ENCODE results near the gene ZNRF1.
"Not testable (repeated sequence)": the region's sequence is repeated elsewhere in the genome, so short reads cannot be mapped to it uniquely, and the experiment has no call there.

Gene ZNRF1

GRCh38 chr16:75116081-75116910, 117.5 kb downstream of the ZNRF1 start, which contains the start of gene LDHD:
Gene LDHD (minus strand): TSS chr16:75116780. CDS start chr16:75116720, 60 bp downstream.
- FAIRE-seq, result no peak

GRCh38 chr16:75116911-75117245, 118.1 kb downstream of the ZNRF1 start:
- FAIRE-seq, result no peak

- no peak for FAIRE-seq
These were observed 120.2 kb downstream of the ZNRF1 start for GRCh38 chr16:75118943-75119539.

- FAIRE-seq, result no peak
These were observed 121.4 kb downstream of the ZNRF1 start for GRCh38 chr16:75120253-75120652.

- FAIRE-seq, result no peak
These were observed 123.2 kb downstream of the ZNRF1 start for GRCh38 chr16:75121949-75122568.

- FAIRE-seq, result no peak
These were observed 123.8 kb downstream of the ZNRF1 start for GRCh38 chr16:75122609-75123008.

- FAIRE-seq, result no peak
These were observed 129.0 kb downstream of the ZNRF1 start for GRCh38 chr16:75127713-75128415.

GRCh38 chr16:75129421-75130149, 130.8 kb downstream of the ZNRF1 start:
- not testable (repeated sequence) for FAIRE-seq

- no peak for FAIRE-seq
These were observed 131.4 kb downstream of the ZNRF1 start for GRCh38 chr16:75130150-75130771.

GRCh38 chr16:75131081-75131480, 132.3 kb downstream of the ZNRF1 start:
- no peak for FAIRE-seq

- FAIRE-seq, result no peak
These were observed 139.4 kb downstream of the ZNRF1 start for GRCh38 chr16:75138233-75138632.

- no peak for FAIRE-seq
These were observed 139.8 kb downstream of the ZNRF1 start for GRCh38 chr16:75138636-75139035.

- no peak for FAIRE-seq
These were observed 140.7 kb downstream of the ZNRF1 start for GRCh38 chr16:75139498-75139897.

GRCh38 chr16:75143941-75144340, 145.1 kb downstream of the ZNRF1 start:
- no peak for FAIRE-seq

- no peak for FAIRE-seq
These were observed 149.1 kb downstream of the ZNRF1 start for GRCh38 chr16:75147968-75148310.

- FAIRE-seq, result no peak
These were observed 149.7 kb downstream of the ZNRF1 start, which contains the start of gene ZFP1 for GRCh38 chr16:75148311-75149195. Gene ZFP1 (plus strand): TSS chr16:75148524. CDS start chr16:75152952, 4,428 bp downstream.

- no peak for FAIRE-seq
These were observed 153.0 kb downstream of the ZNRF1 start for GRCh38 chr16:75151798-75152197.

- FAIRE-seq, result no peak
These were observed 153.8 kb downstream of the ZNRF1 start for GRCh38 chr16:75152635-75153034.

- FAIRE-seq, result no peak
These were observed 161.6 kb downstream of the ZNRF1 start for GRCh38 chr16:75160386-75160785.

Data from islet of Langerhans (tissue), 1 donor.